ENCODE data around the gene CFAP100. TPM values are rescaled to one million over a fixed set of nuclear protein-coding genes. Genes with fewer than 3 reads are reported as not detected.
A peak's percentile ranks its signal among the peaks of the same experiment; 100 is the strongest.

Gene CFAP100
- total and polyA plus RNA-seq, 10 donors = not detected

DNA sequence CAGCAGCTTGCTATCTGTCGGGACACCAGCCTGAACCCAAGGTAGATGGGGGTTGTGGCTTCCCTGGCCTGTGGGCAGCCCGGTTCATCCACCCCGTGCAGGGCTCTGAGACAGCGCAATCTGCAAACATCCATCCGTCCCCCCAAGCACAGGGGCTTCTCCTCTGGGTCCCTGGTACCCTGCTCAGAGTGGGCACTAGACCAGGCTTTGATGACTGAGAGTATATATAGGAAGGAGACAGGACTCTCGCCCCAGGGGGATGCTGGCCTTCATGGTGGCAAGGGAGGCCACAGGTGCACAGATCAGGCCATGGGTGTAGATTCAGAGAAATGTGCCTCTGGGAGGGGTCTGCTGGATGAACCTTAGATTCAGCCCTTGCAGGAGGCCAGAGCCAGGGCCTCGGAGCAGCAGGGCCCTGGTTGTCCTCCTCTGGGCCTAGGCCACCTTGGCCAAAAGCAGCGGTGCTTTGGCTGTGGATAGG is 40.3 kb downstream of the CFAP100 start:
- Histone ChIP-seq H3K4me1 (no peaks in the 10 kb centered on the region), H3K36me3 (peaks cover 0 to 84% (median 55%) of the 10 kb centered on the region in 6 donors), H3K27me3 (replicated peaks in 1 of 7) (no peaks in the 10 kb centered on the region), H3K27ac (no peak overlapping the region), H3K9me3 (peaks cover 0 to 7% (median 0%) of the 10 kb centered on the region in 8 donors), H3K4me3 (no peak overlapping the region)
- TF ChIP-seq POLR2AphosphoS5 (IDR thresholded peaks at IDR 0.05) (no peak), POLR2A (IDR thresholded peaks at IDR 0.05) (no peak)
- DNase-seq = peak; percentile 54
- 92 to 98% (median 96%) methylated on average over 7 to 8 of the region's 8 CpGs for WGBS, 5 donors
- intact Hi-C loops (cut with DNase I; ENCODE audit: low total_unique reads) = no loop called here

DNA sequence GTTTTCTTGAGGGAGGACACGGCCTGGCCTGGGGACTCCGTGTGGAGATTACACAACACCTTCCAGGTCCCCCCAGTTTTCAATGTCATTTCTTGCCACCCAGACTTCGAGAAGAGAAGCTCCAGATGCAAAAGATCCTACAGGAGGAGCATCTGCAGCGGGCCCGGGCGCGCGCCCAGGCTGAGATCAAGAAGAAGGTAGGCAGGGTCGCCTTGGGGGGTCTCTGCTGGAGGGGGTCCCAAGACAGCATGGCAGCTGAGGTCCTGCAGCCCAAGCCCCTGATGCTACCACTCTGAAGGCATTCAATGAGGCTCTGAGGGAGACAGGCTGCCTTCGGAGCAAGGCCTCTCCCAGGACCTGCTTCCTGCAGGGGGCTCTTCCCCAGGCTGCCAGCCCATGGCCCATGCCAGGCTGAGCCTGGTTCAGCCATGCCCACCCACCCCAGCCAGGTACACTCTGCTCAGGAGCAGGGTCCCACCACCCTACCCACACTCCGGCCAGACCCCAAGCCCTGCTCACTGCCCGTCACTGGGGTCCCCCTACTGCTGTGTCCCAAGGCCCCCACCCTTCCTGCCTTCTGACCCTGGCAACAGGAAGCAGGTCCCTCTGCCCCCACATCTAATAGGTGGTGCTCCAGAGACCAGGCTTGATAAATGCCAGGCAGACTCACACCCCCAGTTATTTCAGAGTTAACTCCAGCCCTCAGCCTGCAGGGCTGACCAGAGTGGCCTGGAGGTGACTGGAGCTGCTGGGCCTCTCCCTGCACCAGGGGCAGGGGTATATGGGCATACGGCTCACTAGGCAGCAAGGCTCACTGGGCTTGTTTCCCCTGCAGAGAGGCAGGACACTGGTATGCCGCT is 41.0 kb downstream of the CFAP100 start:
- WGBS, 5 donors = 92 to 97% (median 94%) methylated on average over 13 to 14 of the region's 14 CpGs
- intact Hi-C loops (cut with DNase I; ENCODE audit: low total_unique reads) = no loop called here
- no peaks in the 10 kb centered on the region for H3K27me3 ChIP-seq (replicated peaks in 1 of 7)
- no peak overlapping the region for H3K4me3 ChIP-seq
- H3K36me3 ChIP-seq = peaks cover 0 to 91% (median 56%) of the 10 kb centered on the region in 6 donors
- H3K4me1 ChIP-seq = no peaks in the 10 kb centered on the region
- no peak for TF ChIP-seq POLR2A (IDR thresholded peaks at IDR 0.05)
- TF ChIP-seq, protein P1, sequence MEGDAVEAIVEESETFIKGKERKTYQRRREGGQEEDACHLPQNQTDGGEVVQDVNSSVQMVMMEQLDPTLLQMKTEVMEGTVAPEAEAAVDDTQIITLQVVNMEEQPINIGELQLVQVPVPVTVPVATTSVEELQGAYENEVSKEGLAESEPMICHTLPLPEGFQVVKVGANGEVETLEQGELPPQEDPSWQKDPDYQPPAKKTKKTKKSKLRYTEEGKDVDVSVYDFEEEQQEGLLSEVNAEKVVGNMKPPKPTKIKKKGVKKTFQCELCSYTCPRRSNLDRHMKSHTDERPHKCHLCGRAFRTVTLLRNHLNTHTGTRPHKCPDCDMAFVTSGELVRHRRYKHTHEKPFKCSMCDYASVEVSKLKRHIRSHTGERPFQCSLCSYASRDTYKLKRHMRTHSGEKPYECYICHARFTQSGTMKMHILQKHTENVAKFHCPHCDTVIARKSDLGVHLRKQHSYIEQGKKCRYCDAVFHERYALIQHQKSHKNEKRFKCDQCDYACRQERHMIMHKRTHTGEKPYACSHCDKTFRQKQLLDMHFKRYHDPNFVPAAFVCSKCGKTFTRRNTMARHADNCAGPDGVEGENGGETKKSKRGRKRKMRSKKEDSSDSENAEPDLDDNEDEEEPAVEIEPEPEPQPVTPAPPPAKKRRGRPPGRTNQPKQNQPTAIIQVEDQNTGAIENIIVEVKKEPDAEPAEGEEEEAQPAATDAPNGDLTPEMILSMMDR (IDR thresholded peaks at IDR 0.05 in 8 of 11, conservative IDR thresholded peaks at IDR 0.05 in 3 of 11) = no peak
- peak; percentile 56 for DNase-seq
- peaks cover 0 to 6% (median 0%) of the 10 kb centered on the region in 8 donors for H3K9me3 ChIP-seq
- H3K27ac ChIP-seq = no peak overlapping the region

DNA sequence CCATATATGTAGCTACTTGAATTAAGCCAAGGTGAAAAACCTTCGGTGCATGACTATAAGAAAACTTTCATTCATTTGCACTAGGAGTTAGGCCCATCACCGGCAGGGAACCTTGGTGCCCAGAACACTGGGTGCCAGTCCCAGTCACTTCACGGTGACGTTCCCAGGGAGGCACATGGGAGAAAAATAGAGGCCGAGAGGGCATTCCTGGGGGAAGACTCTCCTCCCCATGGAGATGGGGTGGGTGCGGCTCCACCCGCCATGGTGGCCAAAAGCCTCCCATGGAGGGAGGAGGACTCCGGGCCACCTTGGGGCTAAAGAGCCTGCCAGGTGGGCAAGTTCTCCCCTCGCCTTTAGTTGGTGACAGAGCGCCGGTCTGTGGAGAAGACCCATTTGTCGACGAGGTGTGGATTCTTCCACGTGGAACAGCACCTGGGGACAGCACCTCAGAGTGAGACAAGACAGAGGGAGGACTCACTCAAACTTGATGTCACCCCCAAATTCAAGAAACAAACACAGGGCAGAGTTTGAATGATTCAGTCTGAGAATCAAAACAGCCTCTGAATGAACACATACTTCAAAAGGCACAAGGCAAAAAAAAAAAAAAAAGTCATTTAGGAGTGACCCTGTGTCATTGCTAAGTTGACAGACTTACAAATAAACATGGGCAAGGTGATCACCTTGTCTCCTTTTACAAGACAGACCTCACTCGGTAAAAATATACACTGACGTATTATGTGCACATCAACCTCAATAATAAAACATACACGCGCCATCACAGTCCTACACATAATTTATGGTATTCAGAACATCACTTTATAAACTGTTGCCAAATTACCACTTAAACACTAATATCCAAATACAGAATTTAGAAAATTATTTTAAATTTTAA is 42.4 kb downstream of the CFAP100 start:
- peak; percentile 62 for DNase-seq
- Histone ChIP-seq H3K4me1 (peaks cover 0 to 2% (median 0%) of the 10 kb centered on the region in 6 donors), H3K27ac (no peak overlapping the region), H3K4me3 (no peak overlapping the region), H3K27me3 (replicated peaks in 1 of 7) (no peaks in the 10 kb centered on the region), H3K9me3 (no peaks in the 10 kb centered on the region), H3K36me3 (peaks cover 0 to 98% (median 66%) of the 10 kb centered on the region in 6 donors)
- intact Hi-C loops (cut with DNase I; ENCODE audit: low total_unique reads) = no loop called here
- WGBS, 5 donors = 93 to 97% (median 95%) methylated on average over 18 of the region's 18 CpGs
- TF ChIP-seq, protein P1 (IDR thresholded peaks at IDR 0.05 in 8 of 11, conservative IDR thresholded peaks at IDR 0.05 in 3 of 11) = no peak
- TF ChIP-seq POLR2A (IDR thresholded peaks at IDR 0.05) (no peak), POLR2AphosphoS5 (IDR thresholded peaks at IDR 0.05) (no peak)

DNA sequence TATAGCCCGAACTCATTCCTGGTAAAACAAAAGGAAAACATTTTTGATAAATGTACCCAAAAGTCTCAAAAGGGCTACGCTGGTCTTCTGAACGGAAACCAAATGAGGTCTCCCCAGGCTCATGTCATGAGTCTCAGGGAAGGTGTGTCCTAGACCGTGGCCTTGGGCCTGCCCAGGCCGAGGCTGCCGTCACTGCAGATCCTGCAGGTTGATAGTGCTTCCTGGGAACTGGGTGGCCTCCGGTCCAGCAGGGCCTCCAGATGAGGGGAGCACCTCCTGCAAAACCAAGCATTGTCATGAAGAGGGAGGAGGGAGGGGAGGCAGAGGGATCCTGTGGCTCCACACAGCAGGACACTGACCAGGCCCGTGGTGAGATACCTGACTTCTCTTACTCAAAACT is 43.5 kb downstream of the CFAP100 start:
- H3K4me1 ChIP-seq = peaks cover 0 to 13% (median 0%) of the 10 kb centered on the region in 6 donors
- WGBS, 5 donors = 82 to 89% (median 82%) methylated on average over 8 of the region's 8 CpGs
- no peaks in the 10 kb centered on the region for H3K27me3 ChIP-seq (replicated peaks in 1 of 7)
- H3K27ac ChIP-seq = no peak overlapping the region
- H3K4me3 ChIP-seq = no peak overlapping the region
- intact Hi-C loops (cut with DNase I; ENCODE audit: low total_unique reads) = no loop called here
- TF ChIP-seq POLR2AphosphoS5 (IDR thresholded peaks at IDR 0.05) (no peak), POLR2A (IDR thresholded peaks at IDR 0.05) (no peak)
- TF ChIP-seq, protein P1 (IDR thresholded peaks at IDR 0.05 in 8 of 11, conservative IDR thresholded peaks at IDR 0.05 in 3 of 11) = no peak
- no peaks in the 10 kb centered on the region for H3K9me3 ChIP-seq
- DNase-seq = peak; percentile 56
- peaks cover 0 to 100% (median 64%) of the 10 kb centered on the region in 6 donors for H3K36me3 ChIP-seq
